Femur (tissue), 1 donor: ENCODE data around the gene MED26.
"Not testable (repeated sequence)": the region's sequence is repeated elsewhere in the genome, so short reads cannot be mapped to it uniquely, and the experiment has no call there.

Source experiments
- DNase-seq: peaks from one replicate; pipeline ENCODE4 v3.0.0-alpha.2; 2017

MED26 gene

GRCh38 chr19:16571822-16572331 lies 56.1 kb downstream of the MED26 start:
- DNase-seq, result no peak

- DNase-seq, result no peak
These were observed 56.7 kb downstream of the MED26 start for GRCh38 chr19:16571283-16571682.

- DNase-seq, result no peak
These were observed 58.2 kb downstream of the MED26 start for GRCh38 chr19:16569609-16570320.

- DNase-seq, result no peak
These were observed 61.3 kb downstream of the MED26 start for GRCh38 chr19:16566702-16567101.

- DNase-seq, result no peak
These were observed 61.8 kb downstream of the MED26 start for GRCh38 chr19:16566161-16566560.

GRCh38 chr19:16564842-16565241 lies 63.2 kb downstream of the MED26 start:
- no peak for DNase-seq

GRCh38 chr19:16562608-16563025 lies 65.4 kb downstream of the MED26 start:
- no peak for DNase-seq

GRCh38 chr19:16561382-16561781 lies 66.6 kb downstream of the MED26 start:
- peak; percentile 57 for DNase-seq

GRCh38 chr19:16559780-16560276 lies 68.2 kb downstream of the MED26 start:
- peak; percentile 62 for DNase-seq

- DNase-seq, result no peak
These were observed 73.2 kb downstream of the MED26 start for GRCh38 chr19:16554776-16555175.

- DNase-seq, result not testable (repeated sequence)
These were observed 76.1 kb downstream of the MED26 start for GRCh38 chr19:16551902-16552301.

- DNase-seq, result no peak
These were observed 79.0 kb downstream of the MED26 start for GRCh38 chr19:16548956-16549355.

- no peak for DNase-seq
These were observed 83.4 kb downstream of the MED26 start for GRCh38 chr19:16544473-16545231.

- DNase-seq, result not testable (repeated sequence)
These were observed 84.3 kb downstream of the MED26 start for GRCh38 chr19:16543734-16544133.

- DNase-seq, result no peak
These were observed 85.0 kb downstream of the MED26 start for GRCh38 chr19:16542910-16543472.

- DNase-seq, result peak; percentile 97
These were observed 85.7 kb downstream of the MED26 start, which contains the start of gene CHERP for GRCh38 chr19:16542045-16542909. CHERP (minus strand) TSS chr19:16542437; CDS start chr19:16542378, 59 bp downstream.

GRCh38 chr19:16541526-16542044 lies 86.4 kb downstream of the MED26 start:
- no peak for DNase-seq

GRCh38 chr19:16540948-16541347 lies 87.1 kb downstream of the MED26 start:
- no peak for DNase-seq

- no peak for DNase-seq
These were observed 90.9 kb downstream of the MED26 start for GRCh38 chr19:16537111-16537510.

GRCh38 chr19:16536130-16536529 lies 91.9 kb downstream of the MED26 start:
- DNase-seq, result no peak

- DNase-seq, result no peak
These were observed 92.6 kb downstream of the MED26 start for GRCh38 chr19:16535381-16535780.
